ENCODE results near the gene ZCWPW1.
"Not testable (repeated sequence)": the region's sequence is repeated elsewhere in the genome, so short reads cannot be mapped to it uniquely, and the experiment has no call there.

The ZCWPW1 gene

GRCh38 chr7:100387695-100388094 lies 40.8 kb downstream of the ZCWPW1 start:
- Histone ChIP-seq H3K36me3 (replicated peaks) (no peaks in the 10 kb centered on the region), H3K27me3 (replicated peaks) (peaks cover 9% of the 10 kb centered on the region), H3K27ac (no peak overlapping the region), H3K4me3 (ENCODE audit: low read depth, low read length) (no peak overlapping the region)
- DNase-seq: no peak
- in situ Hi-C loops (cut with HindIII; ENCODE audit: low pct_ligation_motif_present, low sequenced_read_pairs): no loop called here
- no peak for TF ChIP-seq CTCF (IDR thresholded peaks at IDR 0.05; ENCODE audit: low read depth, low read length, missing control alignments)

- no peak for DNase-seq
- no peak for TF ChIP-seq CTCF (IDR thresholded peaks at IDR 0.05; ENCODE audit: low read depth, low read length, missing control alignments)
- Histone ChIP-seq H3K27me3 (replicated peaks) (peaks cover 9% of the 10 kb centered on the region), H3K36me3 (replicated peaks) (no peaks in the 10 kb centered on the region), H3K27ac (no peak overlapping the region), H3K4me3 (ENCODE audit: low read depth, low read length) (no peak overlapping the region)
- in situ Hi-C loops (cut with HindIII; ENCODE audit: low pct_ligation_motif_present, low sequenced_read_pairs): no loop called here
Observed at GRCh38 chr7:100386940-100387339, 41.6 kb downstream of the ZCWPW1 start.

- no peaks in the 10 kb centered on the region for H3K36me3 ChIP-seq (replicated peaks)
- H3K4me3 ChIP-seq (ENCODE audit: low read depth, low read length): no peak overlapping the region
- no peak for TF ChIP-seq CTCF (IDR thresholded peaks at IDR 0.05; ENCODE audit: low read depth, low read length, missing control alignments)
- no peak for DNase-seq
- H3K27ac ChIP-seq: no peak overlapping the region
- H3K27me3 ChIP-seq (replicated peaks): peaks cover 9% of the 10 kb centered on the region
- in situ Hi-C loops (cut with HindIII; ENCODE audit: low pct_ligation_motif_present, low sequenced_read_pairs): no loop called here
Observed at GRCh38 chr7:100384628-100385294, 43.7 kb downstream of the ZCWPW1 start.

- DNase-seq; H3K27ac ChIP-seq; H3K4me3 ChIP-seq (ENCODE audit: low read depth, low read length); H3K36me3 ChIP-seq (replicated peaks); in situ Hi-C loops (cut with HindIII; ENCODE audit: low pct_ligation_motif_present, low sequenced_read_pairs); H3K27me3 ChIP-seq (replicated peaks): not testable (repeated sequence)
Observed at GRCh38 chr7:100382234-100382853, 46.2 kb downstream of the ZCWPW1 start.

GRCh38 chr7:100381531-100382233 lies 46.8 kb downstream of the ZCWPW1 start:
- H3K4me3 ChIP-seq (ENCODE audit: low read depth, low read length); H3K27ac ChIP-seq; in situ Hi-C loops (cut with HindIII; ENCODE audit: low pct_ligation_motif_present, low sequenced_read_pairs); H3K27me3 ChIP-seq (replicated peaks); H3K36me3 ChIP-seq (replicated peaks); DNase-seq: not testable (repeated sequence)

- no peaks in the 10 kb centered on the region for H3K36me3 ChIP-seq (replicated peaks)
- H3K27ac ChIP-seq: no peak overlapping the region
- in situ Hi-C loops (cut with HindIII; ENCODE audit: low pct_ligation_motif_present, low sequenced_read_pairs): no loop called here
- H3K27me3 ChIP-seq (replicated peaks): no peaks in the 10 kb centered on the region
- H3K4me3 ChIP-seq (ENCODE audit: low read depth, low read length): no peak overlapping the region
- DNase-seq: no peak
- TF ChIP-seq CTCF (IDR thresholded peaks at IDR 0.05; ENCODE audit: low read depth, low read length, missing control alignments): no peak
Observed at GRCh38 chr7:100380196-100380595, 48.3 kb downstream of the ZCWPW1 start.

Data from brain microvascular endothelial cell (primary cell).